Measurements from ENCODE around the gene CLP1.

DNA sequence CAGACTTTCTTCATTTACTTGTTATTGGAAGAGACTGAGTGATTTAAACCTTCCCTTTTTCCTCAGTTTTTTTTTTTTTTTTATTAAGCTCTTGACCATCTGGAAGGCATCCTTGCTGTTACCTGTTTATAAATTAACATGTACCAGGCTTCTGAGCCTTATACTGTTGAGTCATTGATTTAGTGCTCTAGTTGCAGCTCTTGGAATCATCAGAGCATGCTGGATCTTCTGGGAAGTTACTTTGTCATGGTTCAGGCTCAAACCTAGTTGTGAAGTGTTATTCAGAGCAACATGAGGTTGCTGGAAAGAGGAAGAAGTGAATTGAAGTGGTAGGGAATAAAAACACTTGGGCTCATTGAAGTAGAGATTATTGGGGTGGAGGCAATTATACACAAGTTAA lies 16.7 kb downstream of the CLP1 start:
- TF ChIP-seq SREBF2 (IDR thresholded peaks at IDR 0.05; ENCODE audit: low read length) (no peak), POLR2A (IDR thresholded peaks at IDR 0.05; ENCODE audit: low read depth, low read length) (no peak), NRF1 (conservative IDR thresholded peaks at IDR 0.05; ENCODE audit: low read depth, low read length) (no peak), GABPA (IDR thresholded peaks at IDR 0.05; ENCODE audit: low read depth) (no peak), SP1 (IDR thresholded peaks at IDR 0.05; ENCODE audit: low read depth, low read length) (no peak), JUNB (IDR thresholded peaks at IDR 0.05) (no peak), CREB1 (IDR thresholded peaks at IDR 0.05; ENCODE audit: low read depth) (no peak), ZNF274 (IDR thresholded peaks at IDR 0.05; ENCODE audit: insufficient read depth, insufficient read length) (no peak), BACH1 (IDR thresholded peaks at IDR 0.05; ENCODE audit: borderline replicate concordance) (no peak), POLR2AphosphoS5 (IDR thresholded peaks at IDR 0.05; ENCODE audit: low read length) (no peak), MTA2 (IDR thresholded peaks at IDR 0.05; ENCODE audit: low read depth) (no peak)
- TF ChIP-seq, protein P1, sequence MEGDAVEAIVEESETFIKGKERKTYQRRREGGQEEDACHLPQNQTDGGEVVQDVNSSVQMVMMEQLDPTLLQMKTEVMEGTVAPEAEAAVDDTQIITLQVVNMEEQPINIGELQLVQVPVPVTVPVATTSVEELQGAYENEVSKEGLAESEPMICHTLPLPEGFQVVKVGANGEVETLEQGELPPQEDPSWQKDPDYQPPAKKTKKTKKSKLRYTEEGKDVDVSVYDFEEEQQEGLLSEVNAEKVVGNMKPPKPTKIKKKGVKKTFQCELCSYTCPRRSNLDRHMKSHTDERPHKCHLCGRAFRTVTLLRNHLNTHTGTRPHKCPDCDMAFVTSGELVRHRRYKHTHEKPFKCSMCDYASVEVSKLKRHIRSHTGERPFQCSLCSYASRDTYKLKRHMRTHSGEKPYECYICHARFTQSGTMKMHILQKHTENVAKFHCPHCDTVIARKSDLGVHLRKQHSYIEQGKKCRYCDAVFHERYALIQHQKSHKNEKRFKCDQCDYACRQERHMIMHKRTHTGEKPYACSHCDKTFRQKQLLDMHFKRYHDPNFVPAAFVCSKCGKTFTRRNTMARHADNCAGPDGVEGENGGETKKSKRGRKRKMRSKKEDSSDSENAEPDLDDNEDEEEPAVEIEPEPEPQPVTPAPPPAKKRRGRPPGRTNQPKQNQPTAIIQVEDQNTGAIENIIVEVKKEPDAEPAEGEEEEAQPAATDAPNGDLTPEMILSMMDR (IDR thresholded peaks at IDR 0.05 in 2 of 3, conservative IDR thresholded peaks at IDR 0.05 in 1 of 3; ENCODE audit: control insufficient read depth in 2 of 3, extremely low read depth in 1 of 3, insufficient read depth in 1 of 3, low read depth in 3 of 3, low read length in 3 of 3) = no peak
- TF ChIP-seq, protein P2, sequence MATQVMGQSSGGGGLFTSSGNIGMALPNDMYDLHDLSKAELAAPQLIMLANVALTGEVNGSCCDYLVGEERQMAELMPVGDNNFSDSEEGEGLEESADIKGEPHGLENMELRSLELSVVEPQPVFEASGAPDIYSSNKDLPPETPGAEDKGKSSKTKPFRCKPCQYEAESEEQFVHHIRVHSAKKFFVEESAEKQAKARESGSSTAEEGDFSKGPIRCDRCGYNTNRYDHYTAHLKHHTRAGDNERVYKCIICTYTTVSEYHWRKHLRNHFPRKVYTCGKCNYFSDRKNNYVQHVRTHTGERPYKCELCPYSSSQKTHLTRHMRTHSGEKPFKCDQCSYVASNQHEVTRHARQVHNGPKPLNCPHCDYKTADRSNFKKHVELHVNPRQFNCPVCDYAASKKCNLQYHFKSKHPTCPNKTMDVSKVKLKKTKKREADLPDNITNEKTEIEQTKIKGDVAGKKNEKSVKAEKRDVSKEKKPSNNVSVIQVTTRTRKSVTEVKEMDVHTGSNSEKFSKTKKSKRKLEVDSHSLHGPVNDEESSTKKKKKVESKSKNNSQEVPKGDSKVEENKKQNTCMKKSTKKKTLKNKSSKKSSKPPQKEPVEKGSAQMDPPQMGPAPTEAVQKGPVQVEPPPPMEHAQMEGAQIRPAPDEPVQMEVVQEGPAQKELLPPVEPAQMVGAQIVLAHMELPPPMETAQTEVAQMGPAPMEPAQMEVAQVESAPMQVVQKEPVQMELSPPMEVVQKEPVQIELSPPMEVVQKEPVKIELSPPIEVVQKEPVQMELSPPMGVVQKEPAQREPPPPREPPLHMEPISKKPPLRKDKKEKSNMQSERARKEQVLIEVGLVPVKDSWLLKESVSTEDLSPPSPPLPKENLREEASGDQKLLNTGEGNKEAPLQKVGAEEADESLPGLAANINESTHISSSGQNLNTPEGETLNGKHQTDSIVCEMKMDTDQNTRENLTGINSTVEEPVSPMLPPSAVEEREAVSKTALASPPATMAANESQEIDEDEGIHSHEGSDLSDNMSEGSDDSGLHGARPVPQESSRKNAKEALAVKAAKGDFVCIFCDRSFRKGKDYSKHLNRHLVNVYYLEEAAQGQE (IDR thresholded peaks at IDR 0.05; ENCODE audit: low read depth, low read length) = no peak
- TF ChIP-seq, protein P3, sequence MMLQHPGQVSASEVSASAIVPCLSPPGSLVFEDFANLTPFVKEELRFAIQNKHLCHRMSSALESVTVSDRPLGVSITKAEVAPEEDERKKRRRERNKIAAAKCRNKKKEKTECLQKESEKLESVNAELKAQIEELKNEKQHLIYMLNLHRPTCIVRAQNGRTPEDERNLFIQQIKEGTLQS (IDR thresholded peaks at IDR 0.05; ENCODE audit: borderline replicate concordance, extremely low read depth, low read depth, low read length) = no peak
